Sigmoid colon (tissue), 4 donors: ENCODE measurements around the gene BMERB1.

Experiments
- CTCF ChIP-seq, 4 experiments: fragments of 450-650 bp in 3 of 4; fragments of 200-600 bp in 1 of 4; IDR thresholded peaks; one replicate each; pipeline ENCODE4 v1.5.1; 2016 to 2019; ENCODE audit warnings: antibody characterized with exemption in 4 of 4, mild to moderate bottlenecking in 3 of 4, moderate library complexity in 2 of 4
- EP300 ChIP-seq, 4 donors: sonication (generic); formaldehyde crosslinking; IDR thresholded peaks; one replicate each; pipeline ENCODE4 v1.6.1; 2017; ENCODE audit warnings: antibody characterized with exemption in 4 of 4
- POLR2A ChIP-seq, 2 donors: fragments of 450-650 bp; IDR thresholded peaks; one replicate each; pipeline ENCODE4 v1.6.1; 2016; ENCODE audit warnings: antibody characterized with exemption in 2 of 2, mild to moderate bottlenecking in 2 of 2, moderate library complexity in 2 of 2
- POLR2AphosphoS5 ChIP-seq, 4 donors: sonication (generic); formaldehyde crosslinking; IDR thresholded peaks; one replicate each; pipeline ENCODE4 v1.6.1; 2017; ENCODE audit warnings: antibody characterized with exemption in 4 of 4

- TF ChIP-seq CTCF (IDR thresholded peaks at IDR 0.05) (no peak), POLR2A (IDR thresholded peaks at IDR 0.05) (no peak), POLR2AphosphoS5 (IDR thresholded peaks at IDR 0.05) (no peak), EP300 (IDR thresholded peaks at IDR 0.05) (no peak)
Observed at GRCh38 chr16:15521390-15521757, 87.0 kb downstream of the BMERB1 start.
